GM10248 (cell line): ENCODE data around the gene NRAS.

ENCODE experiments used
- CTCF ChIA-PET: fragments of 300-600 bp; sonication (Branson Sonifier 250); formaldehyde crosslinking; extraction: SDS; loops from one replicate; lab custom pipeline; 2021; ENCODE audit warnings: antibody characterized with exemption; lab: Yijun Ruan, JAX
- POLR2A ChIA-PET: fragments of 350-650 bp; sonication (Branson Sonifier 250); formaldehyde crosslinking; extraction: SDS; loops from one replicate; lab custom pipeline; 2020; ENCODE audit warnings: antibody characterized with exemption; lab: Yijun Ruan, JAX
- DNase-seq: peaks from one replicate; pipeline ENCODE4 v3.0.0; 2012; ENCODE audit errors: extremely low spot score
- CTCF ChIP-seq: IDR thresholded peaks from 2 replicates; pipeline ENCODE4 v1.5.1; 2012; ENCODE audit warnings: mild to moderate bottlenecking, low read depth; ENCODE audit errors: extremely low read depth, missing control alignments, control extremely low read depth

NRAS gene

DNA sequence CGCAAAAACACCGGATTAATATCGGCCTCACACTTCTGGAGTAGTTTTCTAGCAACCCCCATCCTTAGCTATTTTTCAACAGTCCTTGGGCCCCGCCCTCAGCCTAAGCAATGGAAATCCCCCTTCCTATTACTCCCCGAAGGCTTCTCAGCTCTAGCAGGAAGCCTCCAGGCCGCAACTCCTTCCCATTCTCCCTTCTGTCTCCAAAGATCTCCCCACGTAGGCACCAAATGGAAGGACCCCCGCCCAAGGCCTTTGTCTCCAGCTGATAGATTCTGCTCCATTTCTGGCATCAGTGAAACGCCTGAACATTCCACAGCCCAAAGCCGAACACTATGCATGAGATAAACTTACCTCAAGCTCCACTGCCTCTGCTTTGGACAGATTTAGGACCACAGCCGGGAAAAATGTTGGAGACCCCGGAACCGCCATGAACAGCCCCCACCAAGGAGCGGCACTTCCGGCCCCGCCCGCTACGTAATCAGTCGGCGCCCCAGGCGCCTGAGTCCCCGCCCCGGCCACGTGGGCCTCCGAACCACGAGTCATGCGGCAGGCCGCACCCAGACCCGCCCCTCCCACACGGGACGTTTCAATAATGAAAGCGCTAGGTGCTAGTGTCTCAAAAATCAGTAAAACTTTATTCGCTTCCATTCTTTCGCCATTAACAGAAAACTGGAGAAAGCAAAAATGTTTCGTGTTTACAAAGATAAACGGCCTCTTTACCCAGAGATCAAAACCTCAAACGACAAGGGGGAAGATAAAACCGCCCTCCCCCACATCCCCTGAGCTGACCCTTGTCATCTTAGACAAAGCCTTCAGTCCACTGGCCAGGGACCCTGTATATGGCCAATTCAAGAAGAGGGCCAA, at the start of gene NRAS:
TSS of gene NRAS (minus strand) at position 468 of the 867 bp plus-strand sequence. CDS start 611 bp downstream, outside the sequence.
- POLR2A ChIA-PET, result interaction anchor here (0.9 kb wide), 1 partner anchor 10 kb away, joined by 5 read pairs; no protein-coding TSS in a partner anchor
- TF ChIP-seq CTCF, result no peak
- DNase-seq, result peak; percentile 94
- CTCF ChIA-PET, result interaction anchor here (0.7 to 2.8 kb wide), 7 partner anchors 10 to 370 kb away, joined by 3 to 11 read pairs (median 5); partner anchors contain the start of genes AMPD1 and DENND2C

DNA sequence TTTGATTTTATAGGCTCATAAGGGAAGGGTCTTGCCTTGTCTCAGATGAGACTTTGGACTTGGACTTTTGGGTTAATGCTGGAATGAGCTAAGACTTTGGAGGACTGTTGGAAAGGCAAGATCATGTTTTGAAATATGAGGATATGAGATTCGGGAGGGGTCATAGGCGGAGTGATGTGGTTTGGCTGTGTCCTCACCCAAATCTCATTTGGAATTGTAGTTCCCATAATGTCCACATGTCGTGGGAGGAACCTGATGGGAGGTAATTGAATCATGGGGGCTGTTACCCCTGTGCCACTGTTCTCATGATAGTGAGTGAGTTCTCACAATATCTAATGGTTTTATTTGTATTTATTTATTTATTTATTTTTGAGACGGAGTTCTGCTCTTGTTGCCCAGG, 48.1 kb upstream of the NRAS start:
- ChIA-PET CTCF (interaction anchor here (0.9 kb wide), 1 partner anchor 45 kb away, joined by 3 read pairs; no protein-coding TSS in a partner anchor), POLR2A (no interaction called here)
- DNase-seq, result no peak
- TF ChIP-seq CTCF, result no peak

GRCh38 chr1:114758256-114758832, 41.8 kb upstream of the NRAS start:
- POLR2A ChIA-PET, result no interaction called here
- no peak for TF ChIP-seq CTCF
- no peak for DNase-seq
- CTCF ChIA-PET, result no interaction called here

- ChIA-PET CTCF (no interaction called here), POLR2A (no interaction called here)
- peak; percentile 91 for DNase-seq
- TF ChIP-seq CTCF, result peak; percentile 36
Measured at GRCh38 chr1:114757455-114758255, 41.1 kb upstream of the NRAS start, which contains the start of gene CSDE1. CSDE1 (minus strand) TSS chr1:114757984; CDS start chr1:114739890, 18,094 bp downstream.

DNA sequence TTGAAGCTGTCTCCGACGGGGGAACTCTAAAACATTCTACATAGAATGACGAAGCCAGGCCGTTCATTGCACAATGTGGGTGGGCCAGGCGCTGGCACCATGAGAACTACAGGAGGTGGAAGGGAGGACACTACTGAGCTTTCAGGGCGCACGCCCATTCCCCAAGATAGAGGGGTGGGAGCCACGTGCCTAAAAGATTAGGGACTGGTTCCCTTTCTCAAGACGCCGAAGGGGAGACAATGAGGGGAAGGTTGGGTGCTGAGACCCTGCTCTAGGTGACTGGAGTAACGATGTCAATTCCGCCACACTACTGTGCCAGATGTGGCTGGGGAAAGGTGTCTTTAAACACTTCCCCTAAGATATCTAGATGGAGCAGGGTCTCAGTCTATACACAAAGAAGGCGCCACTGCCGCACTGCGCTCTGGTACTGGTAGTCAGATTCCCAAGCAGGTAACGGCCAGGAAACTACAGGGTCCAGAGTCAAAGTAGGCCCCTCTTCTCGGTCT, 40.4 kb upstream of the NRAS start:
- no peak for DNase-seq
- POLR2A ChIA-PET, result no interaction called here
- CTCF ChIA-PET, result interaction anchor here (1.1 to 1.4 kb wide), 2 partner anchors 10 to 37 kb away, joined by 3 read pairs; no protein-coding TSS in a partner anchor
- no peak for TF ChIP-seq CTCF
